LHCN-M2 (cell line): ENCODE results near the gene CCDC201. TPM values are rescaled to one million over a fixed set of nuclear protein-coding genes. Genes with fewer than 3 reads are reported as not detected.
"Not testable (repeated sequence)": the region's sequence is repeated elsewhere in the genome, so short reads cannot be mapped to it uniquely, and the experiment has no call there.

ENCODE experiments used
- DNase-seq: peaks from one replicate; pipeline ENCODE4 v3.0.0-alpha.2; 2012; ENCODE audit warnings: low read depth
- total RNA-seq: library from RNA; depleted of rRNA; stranded (reverse); fragments of >200 nt; gene quantifications from 2 replicates; pipeline ENCODE4 v1.2.3, GENCODE V29; 2014

CCDC201 gene
- total RNA-seq, 1 experiment from 2014 or later: not detected

DNA sequence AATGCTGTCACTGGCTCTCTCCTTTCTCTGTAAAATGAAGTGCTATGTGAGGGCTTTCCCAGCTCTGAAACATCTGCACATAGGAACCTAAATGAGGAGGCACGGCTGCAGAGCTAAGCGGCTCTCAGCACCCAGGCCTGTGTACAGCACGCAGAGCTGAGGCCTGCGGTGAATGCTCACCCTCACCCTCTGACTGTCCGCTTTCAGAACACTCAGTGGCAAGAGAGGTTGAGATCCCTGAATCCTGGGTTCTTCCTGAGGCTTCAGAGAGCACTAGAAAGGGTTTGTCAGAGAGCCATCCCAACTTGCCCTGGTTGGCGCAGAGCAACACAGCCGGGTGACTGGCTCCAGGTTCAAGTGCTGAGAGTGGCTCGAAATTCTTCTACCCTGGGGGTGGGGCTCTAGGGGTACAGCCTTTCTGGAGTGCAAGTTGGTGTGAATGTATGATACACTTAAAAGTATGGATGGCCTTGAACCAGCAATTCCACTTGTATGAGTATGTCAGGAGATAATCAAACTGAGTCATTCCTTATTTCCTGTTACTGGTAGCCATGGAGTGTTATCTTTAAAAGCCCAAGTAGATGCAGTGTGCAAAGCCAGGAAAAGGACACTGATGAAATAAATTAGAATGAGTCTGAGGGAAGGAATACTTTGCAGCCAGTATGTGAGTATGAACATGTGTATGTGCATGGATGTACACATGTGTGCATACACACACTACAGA is 1.7 kb upstream of the CCDC201 start:
- peak; percentile 73 for DNase-seq

DNA sequence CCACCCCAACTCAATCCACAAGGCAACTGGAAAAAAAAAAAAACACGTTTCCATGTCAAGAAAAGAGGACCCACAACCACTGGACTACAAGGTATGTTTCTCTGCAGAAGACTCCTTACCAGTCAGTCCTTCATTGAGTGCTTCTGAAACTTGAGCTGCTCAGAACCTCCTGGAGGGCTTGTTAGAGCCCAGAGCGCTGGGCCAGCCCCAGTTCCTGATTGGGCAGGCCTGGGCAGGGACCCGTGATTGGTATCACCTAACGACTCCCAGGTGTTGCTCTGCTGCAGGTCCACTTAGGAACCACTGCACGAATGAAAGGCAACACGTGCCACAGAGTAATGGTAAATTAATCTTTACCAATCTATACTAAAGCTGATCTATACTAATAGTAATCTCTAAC is 473 bp upstream of the CCDC201 start:
- no peak for DNase-seq

DNA sequence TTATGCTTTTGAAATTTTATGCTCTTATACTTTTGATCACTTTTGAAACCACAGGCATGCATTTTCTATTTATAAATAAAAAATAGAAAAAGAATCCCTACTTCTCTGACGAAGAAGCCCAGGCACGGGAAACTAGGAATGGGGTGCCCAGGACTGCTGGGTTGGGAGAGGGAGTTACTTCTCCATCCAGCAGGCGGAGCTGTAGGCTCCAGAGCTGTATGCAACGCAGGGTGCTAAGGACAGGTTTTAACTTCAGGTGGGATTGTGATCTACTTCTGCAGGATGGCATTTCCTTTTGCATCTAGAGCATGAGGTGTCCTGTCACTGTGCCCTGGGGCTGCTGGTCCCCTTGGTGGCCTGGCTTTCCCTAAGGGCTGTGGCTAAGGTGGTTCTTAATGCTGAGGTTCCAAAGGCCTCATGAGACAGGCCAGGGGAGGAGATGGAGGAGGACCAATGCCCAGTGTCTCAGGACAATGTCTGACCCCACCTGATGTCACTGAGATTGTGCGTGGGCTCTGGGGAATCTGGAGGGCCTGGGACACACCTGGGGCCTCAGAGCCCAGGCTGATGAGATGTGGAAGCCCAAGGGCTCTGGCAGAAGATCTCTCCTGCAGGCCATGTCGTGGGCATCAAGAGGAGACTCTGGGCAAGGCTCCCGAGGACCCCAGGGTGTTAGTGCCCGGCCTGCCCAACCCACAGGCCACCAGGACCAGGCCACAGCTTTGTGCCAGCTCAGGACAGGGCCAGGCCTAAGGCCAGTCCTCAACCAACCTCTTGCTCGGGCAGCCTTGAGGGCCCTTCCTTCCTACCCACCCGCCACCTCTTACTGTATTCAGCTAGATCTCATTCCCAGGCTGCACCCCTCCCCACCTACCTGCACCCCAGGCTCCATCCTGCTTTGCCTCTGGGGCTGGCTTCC is 507 bp downstream of the CCDC201 start:
- no peak for DNase-seq

DNA sequence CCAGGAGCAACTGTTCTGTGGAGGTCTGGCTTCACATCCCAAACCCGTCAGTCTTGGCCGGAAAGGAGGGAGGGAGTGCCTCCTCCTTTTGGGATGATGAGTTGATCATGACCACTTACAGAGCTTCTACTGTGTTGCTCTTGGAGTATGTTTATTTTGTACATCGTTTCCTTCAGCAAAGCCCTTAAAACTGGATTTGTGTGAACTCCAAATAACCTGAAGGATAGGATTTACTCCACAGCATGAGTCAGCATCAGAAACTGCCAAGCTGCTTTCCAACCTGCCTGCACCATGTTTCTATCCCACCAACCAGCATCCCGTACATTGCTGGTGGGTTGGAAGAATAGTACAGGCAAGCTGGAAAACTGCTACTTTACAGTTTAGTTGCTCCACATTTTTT is 3.5 kb downstream of the CCDC201 start:
- peak; percentile 37 for DNase-seq

DNA sequence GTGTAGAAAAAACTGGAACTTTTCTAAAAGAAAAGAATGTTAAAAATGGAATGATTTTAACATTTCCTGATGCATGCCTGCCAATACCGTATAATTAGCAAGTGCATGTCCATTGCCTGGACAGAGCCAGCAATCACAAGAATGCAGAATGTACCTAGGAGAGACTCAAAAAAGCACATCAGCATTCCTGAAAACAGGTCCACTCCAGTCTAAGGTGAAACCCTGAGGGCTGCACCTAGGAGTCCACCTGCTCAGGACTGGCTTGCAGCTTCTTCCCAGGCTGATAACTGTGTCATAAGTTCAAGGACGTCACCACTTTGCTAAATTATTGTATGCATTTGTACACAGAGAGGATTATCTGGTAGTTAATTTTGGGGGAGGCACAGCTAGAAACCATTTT is 5.4 kb downstream of the CCDC201 start:
- DNase-seq: no peak

DNA sequence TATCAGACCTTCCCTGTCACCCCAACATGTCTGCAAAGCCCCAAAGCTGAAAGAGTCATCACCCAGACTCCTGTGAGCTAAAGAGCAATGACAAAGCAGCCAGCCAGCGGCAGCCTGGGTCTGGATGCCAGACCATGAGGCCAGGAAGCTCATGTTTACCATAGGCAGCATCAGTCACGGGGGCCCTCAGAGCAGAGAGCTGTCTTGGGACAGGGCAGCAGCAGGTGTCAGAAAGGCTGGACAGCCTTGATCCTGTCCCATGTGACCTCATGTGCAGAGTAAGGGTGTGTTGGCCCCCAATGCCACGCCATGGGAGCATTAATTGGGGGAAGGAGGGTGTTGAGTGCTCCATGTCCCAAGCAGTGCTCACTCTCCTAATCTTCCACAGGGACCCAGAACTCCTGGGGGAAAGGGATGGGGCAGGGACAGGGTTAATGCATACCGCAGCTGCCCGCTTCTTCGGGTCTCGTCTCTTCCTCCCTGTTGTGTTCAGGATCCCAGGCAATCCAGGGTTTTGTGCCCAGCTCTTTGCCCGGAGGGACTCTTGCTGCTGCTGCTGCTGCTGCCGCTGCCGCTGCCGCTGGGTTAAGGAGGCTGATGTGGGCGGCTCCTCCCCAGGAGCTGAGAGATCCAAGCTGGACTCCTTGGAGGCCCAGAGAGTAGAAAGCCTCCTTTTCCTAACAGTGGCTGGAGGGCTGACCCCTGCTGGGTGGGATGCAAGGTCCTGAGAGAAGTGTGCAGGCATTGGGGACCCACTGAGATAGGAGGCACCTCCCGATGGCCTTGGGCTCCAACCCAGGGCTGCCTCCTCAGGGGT is 7.1 kb downstream of the CCDC201 start:
- no peak for DNase-seq

DNA sequence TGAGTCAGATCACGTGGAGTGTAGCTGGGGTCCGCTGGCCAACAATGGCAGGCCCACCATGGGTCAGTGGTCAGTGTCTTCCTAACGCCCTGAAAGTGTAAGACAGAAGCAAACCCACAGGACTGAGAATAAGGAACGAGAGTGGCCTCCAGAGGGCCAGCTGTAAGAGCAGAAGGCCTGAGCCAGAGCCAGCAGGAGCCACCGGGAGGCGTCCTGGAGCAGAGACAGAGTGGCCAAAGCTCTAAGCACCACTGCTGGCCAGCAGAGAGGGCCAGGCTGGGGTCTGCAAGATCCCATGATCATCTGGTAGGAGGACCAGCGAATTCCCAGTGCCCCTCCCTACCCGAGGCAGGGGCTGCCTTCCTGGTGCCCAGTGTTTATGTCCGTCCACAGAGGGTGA is 9.2 kb downstream of the CCDC201 start:
- DNase-seq: no peak

DNA sequence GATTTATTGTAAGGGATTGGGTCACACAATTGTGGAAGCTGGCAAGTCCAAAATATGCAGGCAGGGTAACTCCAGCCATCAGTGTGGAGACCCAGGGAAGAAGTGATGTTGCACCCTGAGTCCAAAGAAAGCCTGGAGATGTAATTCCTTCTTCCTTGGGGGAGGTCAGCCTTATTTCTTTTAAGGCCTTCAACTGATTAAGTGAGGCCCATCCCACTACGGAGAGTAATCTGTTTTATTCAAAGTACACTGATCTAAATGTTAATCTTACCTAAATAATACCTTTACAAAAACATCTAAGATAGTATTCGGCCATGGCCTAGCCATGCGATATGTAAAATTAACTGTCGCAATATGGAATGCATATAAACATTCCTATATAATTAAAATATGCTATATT is 16.0 kb downstream of the CCDC201 start:
- not testable (repeated sequence) for DNase-seq

DNA sequence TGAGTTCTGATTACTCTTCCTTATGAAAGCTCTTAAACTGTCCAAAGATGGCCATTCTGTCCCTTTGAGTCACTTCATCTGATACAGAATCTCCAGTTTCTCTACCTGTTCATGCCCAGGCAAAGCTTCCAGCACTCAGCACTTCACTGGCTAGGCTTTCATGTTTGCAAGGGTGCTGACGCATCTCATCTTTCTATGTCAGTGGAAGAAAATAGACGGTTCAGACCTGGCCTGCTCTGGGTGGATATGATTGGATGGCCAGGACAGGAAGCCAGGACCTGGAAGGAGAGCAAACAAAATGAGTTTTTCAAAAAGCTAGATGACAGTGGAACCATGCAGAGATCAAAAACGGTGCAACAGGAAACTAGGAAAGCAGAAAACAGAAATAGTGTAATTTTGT is 17.2 kb downstream of the CCDC201 start:
- not testable (repeated sequence) for DNase-seq

DNA sequence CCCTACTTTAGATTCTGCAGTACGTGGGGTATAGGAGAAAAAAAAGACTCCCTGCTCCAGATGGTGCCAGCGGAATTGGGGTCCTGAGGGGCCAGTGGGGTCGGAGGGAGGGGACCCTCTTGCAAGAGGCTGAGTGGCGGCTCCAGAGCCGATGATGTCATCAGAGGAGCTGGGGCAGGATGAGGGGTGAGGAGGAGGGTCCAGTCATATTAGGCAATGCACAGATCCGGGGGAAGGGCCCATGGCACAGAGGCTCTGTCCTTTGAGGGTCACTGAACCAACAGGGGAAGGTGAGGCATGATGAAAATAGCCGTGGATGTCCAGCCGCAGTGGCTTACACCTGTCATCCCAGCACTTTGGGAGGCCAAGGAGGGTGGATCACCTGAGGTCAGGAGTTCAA is 19.4 kb downstream of the CCDC201 start:
- DNase-seq: not testable (repeated sequence)

DNA sequence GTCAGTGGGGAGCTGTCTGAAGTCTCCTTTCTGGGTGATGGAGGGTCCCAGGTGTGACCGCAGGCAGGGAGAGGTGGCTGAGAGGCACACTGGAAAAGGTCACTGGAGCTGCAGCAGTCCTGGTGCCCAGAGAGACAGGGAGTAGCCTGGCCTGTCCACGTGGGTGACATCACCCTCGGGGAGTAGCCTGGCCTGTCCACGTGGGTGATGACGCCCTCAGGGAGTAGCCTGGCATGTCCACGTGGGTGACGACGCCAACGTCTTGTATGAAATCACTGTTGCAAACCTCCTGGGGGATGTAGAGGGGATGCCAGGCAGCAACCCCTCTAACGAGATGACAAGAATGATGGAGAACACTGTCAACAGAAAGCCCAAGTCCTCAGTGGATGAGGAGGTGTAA is 19.9 kb downstream of the CCDC201 start:
- DNase-seq: not testable (repeated sequence)

DNA sequence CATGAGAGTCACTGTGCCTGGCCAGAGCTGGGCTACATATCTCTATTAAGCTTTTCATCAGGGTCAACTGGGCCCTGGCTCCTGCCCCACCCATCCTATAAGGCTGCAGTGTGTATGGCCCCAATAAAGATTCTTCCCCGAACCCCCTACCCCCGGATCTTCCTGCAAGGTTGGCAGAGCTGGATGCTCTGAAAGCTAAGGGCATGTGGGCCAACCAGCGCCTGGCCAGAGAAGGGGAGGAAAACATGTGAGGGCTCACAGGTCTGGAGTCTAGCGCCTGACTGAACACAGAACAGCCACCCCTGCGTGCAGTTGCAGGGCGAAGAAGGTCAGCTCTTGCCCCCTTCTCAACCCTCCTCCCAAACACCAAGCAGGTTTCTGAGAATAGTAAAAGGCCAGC is 24.1 kb downstream of the CCDC201 start:
- not testable (repeated sequence) for DNase-seq

DNA sequence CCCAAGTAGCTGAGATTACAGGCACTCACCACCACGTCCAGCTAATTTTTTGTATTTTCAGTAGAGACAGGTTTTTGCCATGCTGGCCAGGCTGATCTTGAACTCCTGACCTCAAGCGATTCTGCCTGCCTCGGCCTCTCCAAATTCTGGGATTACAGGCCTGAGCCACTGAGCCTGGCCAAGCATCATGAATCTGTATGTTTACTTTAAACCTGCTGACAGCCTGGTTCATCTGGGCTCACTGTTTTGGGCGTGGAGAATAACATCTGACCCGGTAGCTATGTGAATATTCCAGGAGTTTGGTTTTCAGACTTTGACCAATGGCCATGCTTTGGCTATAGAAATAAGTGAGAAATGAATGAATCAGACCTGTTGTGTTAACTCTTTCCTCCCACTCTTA is 26.3 kb downstream of the CCDC201 start:
- not testable (repeated sequence) for DNase-seq

DNA sequence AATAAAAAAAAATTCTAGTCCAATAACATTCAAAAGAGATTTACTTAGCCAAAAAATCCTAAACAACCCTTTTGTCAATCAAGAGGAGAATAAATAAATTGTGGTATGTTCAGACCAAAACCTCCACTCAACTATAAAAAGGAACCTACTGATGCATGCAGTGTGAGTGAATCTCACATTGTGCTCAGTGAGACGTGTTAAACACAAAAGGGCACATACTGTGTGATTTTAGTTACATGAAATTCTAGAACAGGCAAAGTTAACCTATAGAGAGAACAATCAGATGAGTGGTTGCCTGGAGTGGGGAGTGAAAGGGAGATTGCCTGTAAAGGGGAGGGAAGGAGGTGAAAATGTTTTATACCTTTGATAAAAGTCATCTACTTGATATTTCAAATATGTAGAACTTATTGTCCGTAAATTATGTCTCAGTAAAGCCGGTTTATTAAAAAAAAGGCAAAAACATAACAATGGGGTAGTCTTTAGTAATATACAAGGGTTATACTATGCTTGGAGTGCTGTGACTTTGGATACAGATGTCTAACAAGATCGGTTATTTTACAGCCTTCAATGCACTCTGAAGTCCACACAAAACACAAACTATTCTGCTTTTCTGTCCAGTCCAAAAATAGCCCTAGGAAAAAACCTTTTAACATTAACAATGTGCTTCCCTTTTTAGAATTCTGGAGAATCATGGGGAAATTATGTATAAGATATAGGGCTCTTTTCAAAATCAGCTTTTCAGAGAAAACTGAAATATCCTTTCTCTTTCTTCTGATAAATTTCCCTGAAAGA is 30.8 kb downstream of the CCDC201 start:
- not testable (repeated sequence) for DNase-seq

DNA sequence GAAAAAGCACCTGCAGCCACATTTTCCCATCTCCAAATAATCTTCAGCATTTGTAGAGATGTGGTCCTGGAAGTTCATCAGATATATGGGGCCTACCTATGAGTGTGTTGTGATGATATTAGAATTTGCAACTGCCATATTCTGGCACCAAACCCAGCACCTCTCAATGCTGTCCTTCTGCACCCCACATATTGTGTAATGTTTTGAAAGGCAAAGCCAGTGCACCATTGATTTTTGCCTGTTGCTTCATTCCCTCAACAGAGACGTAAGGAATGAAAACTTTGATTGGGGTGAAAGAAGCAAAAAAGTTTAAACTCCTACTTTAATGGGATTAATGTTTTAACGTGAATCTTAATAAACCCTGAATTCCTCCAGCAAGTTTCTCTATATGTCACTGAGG is 34.0 kb downstream of the CCDC201 start:
- DNase-seq: not testable (repeated sequence)

DNA sequence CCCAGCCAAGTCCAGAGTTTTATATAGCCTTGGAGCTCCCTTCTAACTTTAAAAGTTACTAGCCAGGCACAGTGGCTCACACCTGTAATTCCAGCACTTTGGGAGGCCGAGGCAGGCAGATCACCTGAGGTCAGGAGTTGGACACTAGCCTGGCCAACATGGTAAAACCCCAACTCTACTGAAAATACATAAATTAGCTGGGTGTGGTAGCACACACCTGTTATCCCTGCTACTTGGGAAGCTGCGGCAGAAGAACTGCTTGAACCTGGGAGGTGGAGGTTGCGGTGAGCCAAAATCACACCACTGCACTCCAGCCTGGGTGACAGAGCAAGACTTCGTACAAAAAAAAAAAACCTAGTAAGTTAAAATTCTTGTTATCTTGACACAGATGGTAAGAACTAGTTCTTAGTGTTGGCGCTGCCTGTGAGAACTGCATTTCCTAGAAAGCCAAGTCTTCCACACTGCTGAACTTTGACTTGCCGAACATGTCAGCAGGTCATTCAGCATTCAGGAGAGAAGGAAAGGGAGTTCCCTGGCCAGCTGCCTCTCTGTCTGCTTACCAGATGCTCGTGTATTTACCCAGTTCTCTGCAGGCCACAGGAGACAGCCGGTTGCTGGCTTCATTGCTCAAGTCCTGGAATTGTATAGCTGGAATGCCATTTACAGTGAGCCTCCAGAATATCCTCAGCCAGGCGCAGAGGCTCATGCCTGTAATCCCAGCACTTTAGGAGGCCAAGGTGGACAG is 40.3 kb downstream of the CCDC201 start:
- peak; percentile 11 for DNase-seq

DNA sequence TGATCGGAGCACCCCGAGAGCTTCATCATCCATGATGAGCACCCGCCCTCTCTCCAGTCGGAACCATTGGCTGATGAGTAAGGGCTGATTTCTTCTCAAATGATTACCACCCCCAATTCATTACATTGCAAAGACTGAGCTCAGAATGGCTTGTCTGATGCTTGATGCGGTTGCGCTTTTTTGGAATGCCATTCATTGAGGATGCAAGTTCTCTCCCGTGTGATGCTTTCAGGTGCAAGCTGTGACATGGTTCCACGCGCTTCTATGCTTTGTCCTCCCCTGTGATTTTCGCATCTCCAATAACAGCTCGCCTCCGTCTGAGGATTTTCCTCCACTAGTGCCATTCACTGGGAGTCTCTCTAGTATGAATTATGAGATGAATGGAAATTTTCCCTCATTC is 43.0 kb downstream of the CCDC201 start:
- not testable (repeated sequence) for DNase-seq

DNA sequence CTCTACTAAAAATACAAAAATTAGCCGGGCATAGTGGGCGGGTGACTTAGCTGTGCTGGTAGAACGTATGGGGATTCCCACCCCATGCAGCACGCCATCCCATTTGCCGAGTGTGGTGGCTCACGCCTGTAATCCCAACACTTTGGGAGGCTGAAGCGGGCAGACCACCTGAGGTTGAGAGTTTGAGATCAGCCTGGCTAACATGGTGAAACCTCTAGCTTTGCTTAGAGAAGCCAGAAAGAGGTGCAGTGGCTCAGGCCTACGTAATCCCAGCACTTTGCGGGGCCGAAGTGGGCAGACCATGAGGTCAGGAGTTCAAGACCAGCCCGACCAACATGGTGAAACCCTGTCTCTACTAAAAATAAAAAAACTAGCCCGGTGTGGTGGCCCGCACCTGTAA is 45.2 kb downstream of the CCDC201 start:
- DNase-seq: not testable (repeated sequence)

DNA sequence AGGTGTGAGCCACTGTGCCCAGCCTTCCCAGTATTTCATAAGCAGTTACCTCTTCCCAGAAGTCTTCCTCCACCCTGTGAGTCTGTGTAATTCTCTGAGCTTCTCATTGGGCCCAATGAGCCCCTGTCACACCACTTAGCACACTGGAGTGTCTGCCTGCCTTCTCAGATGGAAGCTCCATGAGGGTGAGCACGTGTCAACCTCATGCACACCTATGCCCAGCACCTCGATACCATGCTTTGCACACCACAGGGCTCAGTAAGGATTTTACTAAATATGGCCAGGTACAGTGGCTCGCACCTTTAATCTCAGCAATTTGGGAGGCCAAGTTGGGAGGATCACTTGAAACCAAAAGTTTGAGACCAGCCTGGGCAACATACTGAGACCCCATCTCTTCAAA is 46.3 kb downstream of the CCDC201 start:
- DNase-seq: not testable (repeated sequence)

DNA sequence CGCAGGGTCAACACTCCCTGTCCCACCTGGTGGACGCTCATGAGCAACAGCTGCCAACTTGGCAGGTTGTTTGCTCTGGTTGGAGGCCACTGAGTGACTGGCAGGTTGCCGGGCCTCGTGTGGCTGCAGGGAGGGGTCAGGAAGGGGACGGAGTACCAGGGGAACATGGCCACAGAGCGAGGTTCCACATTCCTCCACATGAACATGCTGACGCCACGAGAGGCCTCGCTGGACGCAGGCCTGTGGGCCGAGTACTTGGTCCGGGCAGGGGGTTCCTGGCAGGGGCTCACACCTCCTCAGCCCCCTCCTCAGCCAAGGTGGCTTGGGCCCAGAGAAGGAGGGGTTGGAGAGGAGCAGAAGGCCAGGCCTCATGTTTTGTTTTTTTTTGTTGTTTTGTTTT is 54.1 kb downstream of the CCDC201 start:
- DNase-seq: not testable (repeated sequence)
